DOHH2 (cell line): ENCODE results near the gene GP1BB.
"Not testable (repeated sequence)": the region's sequence is repeated elsewhere in the genome, so short reads cannot be mapped to it uniquely, and the experiment has no call there.

Source experiments
- H3F3A ChIP-seq: fragments of 200-600 bp; sonication (generic), shearing (Covaris generic); 2 replicates; pipeline ENCODE4 v1.6.0; 2016; ENCODE audit warnings: antibody characterized with exemption, mild to moderate bottlenecking; ENCODE audit not compliant: control insufficient read depth, insufficient read depth
- H3K27ac ChIP-seq: fragments of 200-600 bp; sonication (generic); 2 replicates; pipeline ENCODE4 v1.5.1; 2014; ENCODE audit warnings: low read depth, mild to moderate bottlenecking, low read length, moderate library complexity
- H3K27me3 ChIP-seq: fragments of 200-600 bp; sonication (generic); 2 replicates; pipeline ENCODE4 v1.6.1; 2014; ENCODE audit warnings: mild to moderate bottlenecking, low read length, mixed read lengths; ENCODE audit not compliant: control insufficient read depth
- H3K36me3 ChIP-seq: fragments of 200-600 bp; sonication (generic); 2 replicates; pipeline ENCODE4 v1.6.1; 2014; ENCODE audit warnings: mild to moderate bottlenecking, low read length, moderate library complexity, mixed read lengths; ENCODE audit not compliant: control insufficient read depth
- H3K4me1 ChIP-seq: fragments of 200-600 bp; sonication (generic); 2 replicates; pipeline ENCODE4 v1.6.1; 2014; ENCODE audit warnings: mild to moderate bottlenecking, low read length, mixed read lengths; ENCODE audit not compliant: control insufficient read depth
- H3K4me2 ChIP-seq: fragments of 200-600 bp; sonication (generic); 2 replicates; pipeline ENCODE4 v1.6.0; 2014; ENCODE audit warnings: mild to moderate bottlenecking, low read length, moderate library complexity
- H3K4me3 ChIP-seq: fragments of 200-600 bp; sonication (generic); 2 replicates; pipeline ENCODE4 v1.5.1; 2014; ENCODE audit warnings: mild to moderate bottlenecking, low read length, mixed read lengths
- H3K79me2 ChIP-seq: fragments of 200-600 bp; sonication (generic); 2 replicates; pipeline ENCODE4 v1.6.1; 2014; ENCODE audit warnings: mild to moderate bottlenecking, low read length, mixed read lengths; ENCODE audit not compliant: control insufficient read depth
- H3K9me2 ChIP-seq: fragments of 200-600 bp; sonication (generic); replicated peaks from 2 replicates; pipeline ENCODE4 v1.6.1; 2014; ENCODE audit warnings: mild to moderate bottlenecking, low read length, mixed read lengths; ENCODE audit not compliant: control insufficient read depth
- H3K9me3 ChIP-seq: fragments of 200-600 bp; sonication (generic); 2 replicates; pipeline ENCODE4 v1.6.1; 2014; ENCODE audit warnings: antibody characterized with exemption, low read length, mixed read lengths; ENCODE audit not compliant: control insufficient read depth, insufficient read depth
- H4K20me1 ChIP-seq: fragments of 200-600 bp; sonication (generic); 2 replicates; pipeline ENCODE4 v1.6.0; 2014; ENCODE audit warnings: low read depth, mild to moderate bottlenecking, antibody characterized with exemption, low read length, moderate library complexity; ENCODE audit not compliant: control insufficient read depth, insufficient read depth
- EZH2phosphoT487 ChIP-seq: fragments of 200-600 bp; sonication (generic); IDR thresholded peaks from 2 replicates; pipeline ENCODE4 v1.6.1; 2017; ENCODE audit warnings: borderline replicate concordance, mild to moderate bottlenecking, antibody characterized with exemption, low read length, moderate library complexity, mixed read lengths
- TF ChIP-seq, protein P1 (sequence below): fragments of 200-600 bp; sonication (generic); IDR thresholded peaks from one replicate; pipeline ENCODE4 v1.5.1; 2014; ENCODE audit warnings: antibody characterized with exemption, mild to moderate bottlenecking, low read depth, low read length; ENCODE audit not compliant: poor library complexity, severe bottlenecking

GP1BB gene

GRCh38 chr22:19724927-19725661, 1.8 kb downstream of the GP1BB start:
- Histone ChIP-seq H3K4me3 (no peak overlapping the region), H3K9me3 (no peaks in the 10 kb centered on the region), H3K4me1 (no peaks in the 10 kb centered on the region), H3K27me3 (peaks cover 3% of the 10 kb centered on the region), H3K27ac (no peak overlapping the region), H3K36me3 (no peaks in the 10 kb centered on the region), H3K4me2 (no peak overlapping the region), H3F3A (no peaks in the 10 kb centered on the region), H3K9me2 (no peaks in the 10 kb centered on the region), H3K79me2 (no peaks in the 10 kb centered on the region), H4K20me1 (no peaks in the 10 kb centered on the region)
- TF ChIP-seq, protein P1, sequence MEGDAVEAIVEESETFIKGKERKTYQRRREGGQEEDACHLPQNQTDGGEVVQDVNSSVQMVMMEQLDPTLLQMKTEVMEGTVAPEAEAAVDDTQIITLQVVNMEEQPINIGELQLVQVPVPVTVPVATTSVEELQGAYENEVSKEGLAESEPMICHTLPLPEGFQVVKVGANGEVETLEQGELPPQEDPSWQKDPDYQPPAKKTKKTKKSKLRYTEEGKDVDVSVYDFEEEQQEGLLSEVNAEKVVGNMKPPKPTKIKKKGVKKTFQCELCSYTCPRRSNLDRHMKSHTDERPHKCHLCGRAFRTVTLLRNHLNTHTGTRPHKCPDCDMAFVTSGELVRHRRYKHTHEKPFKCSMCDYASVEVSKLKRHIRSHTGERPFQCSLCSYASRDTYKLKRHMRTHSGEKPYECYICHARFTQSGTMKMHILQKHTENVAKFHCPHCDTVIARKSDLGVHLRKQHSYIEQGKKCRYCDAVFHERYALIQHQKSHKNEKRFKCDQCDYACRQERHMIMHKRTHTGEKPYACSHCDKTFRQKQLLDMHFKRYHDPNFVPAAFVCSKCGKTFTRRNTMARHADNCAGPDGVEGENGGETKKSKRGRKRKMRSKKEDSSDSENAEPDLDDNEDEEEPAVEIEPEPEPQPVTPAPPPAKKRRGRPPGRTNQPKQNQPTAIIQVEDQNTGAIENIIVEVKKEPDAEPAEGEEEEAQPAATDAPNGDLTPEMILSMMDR, result no peak
- TF ChIP-seq EZH2phosphoT487, result no peak

DNA sequence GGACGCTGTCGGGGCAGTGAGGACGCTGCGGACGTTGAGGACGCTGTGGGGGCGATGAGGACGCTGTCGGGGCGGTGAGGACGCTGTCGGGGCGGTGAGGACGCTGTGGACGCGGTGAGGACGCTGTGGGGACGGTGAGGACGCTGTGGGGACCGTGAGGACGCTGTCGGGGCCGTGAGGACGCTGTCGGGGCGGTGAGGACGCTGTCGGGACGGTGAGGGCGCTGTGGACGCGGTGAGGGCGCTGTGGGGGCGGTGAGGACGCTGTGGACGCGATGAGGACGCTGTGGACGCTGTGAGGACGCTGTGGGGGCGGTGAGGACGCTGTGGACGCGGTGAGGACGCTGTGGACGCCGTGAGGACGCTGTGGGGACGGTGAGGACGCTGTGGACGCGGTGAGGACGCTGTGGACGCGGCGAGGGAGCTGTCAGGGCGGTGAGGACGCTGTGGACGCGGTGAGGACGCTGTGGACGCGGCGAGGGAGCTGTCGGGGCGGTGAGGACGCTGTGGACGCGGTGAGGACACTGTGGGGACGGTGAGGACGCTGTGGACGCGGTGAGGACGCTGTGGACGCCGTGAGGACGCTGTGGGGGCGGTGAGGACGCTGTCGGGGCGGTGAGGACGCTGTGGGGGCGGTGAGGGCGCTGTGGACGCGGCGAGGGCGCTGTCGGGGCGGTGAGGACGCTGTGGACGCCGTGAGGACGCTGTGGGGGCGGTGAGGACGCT, 2.9 kb downstream of the GP1BB start:
- not testable (repeated sequence) for H4K20me1 ChIP-seq, H3K27me3 ChIP-seq, H3K9me2 ChIP-seq, H3K4me3 ChIP-seq, H3K4me2 ChIP-seq, H3F3A ChIP-seq, H3K79me2 ChIP-seq, H3K27ac ChIP-seq, H3K36me3 ChIP-seq, H3K9me3 ChIP-seq, H3K4me1 ChIP-seq

DNA sequence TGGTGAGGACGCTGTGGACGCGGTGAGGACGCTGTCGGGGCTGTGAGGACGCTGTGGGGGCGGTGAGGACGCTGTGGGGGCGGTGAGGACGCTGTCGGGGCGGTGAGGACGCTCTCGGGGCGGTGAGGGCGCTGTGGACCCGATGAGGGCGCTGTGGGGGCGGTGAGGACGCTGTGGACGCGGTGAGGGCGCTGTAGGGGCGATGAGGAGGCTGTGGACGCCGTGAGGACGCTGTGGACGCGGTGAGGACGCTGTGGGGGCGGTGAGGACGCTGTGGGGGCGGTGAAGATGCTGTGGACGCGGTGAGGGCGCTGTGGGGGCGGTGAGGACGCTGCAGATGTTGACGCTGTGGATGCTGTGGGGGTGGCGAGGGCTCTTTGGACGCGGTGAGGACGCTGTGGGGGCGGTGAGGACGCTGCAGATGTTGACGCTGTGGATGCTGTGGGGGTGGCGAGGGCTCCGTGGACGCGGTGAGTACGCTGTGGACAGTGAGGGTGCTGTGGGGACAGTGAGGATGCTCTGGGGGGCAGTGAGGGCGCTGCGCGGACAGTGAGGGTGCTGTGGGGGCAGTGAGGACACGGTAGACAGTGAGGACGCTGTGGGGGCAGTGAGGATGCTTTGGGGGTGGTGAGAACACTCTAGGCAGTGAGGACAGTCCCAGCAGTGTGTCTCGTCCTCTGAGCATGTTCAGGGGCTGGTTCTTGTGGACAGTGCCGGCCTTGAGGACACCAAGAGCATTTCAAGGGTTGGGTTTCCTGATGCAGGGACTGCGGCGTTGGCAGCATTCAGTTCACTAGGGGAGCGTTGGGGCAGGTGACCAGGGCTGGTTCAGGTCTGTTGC, 4.2 kb downstream of the GP1BB start:
- no peaks in the 10 kb centered on the region for H3K9me2 ChIP-seq
- H3K27me3 ChIP-seq, result peaks cover 3% of the 10 kb centered on the region
- H3K9me3 ChIP-seq, result no peaks in the 10 kb centered on the region
- no peak overlapping the region for H3K4me2 ChIP-seq
- H4K20me1 ChIP-seq, result no peaks in the 10 kb centered on the region
- TF ChIP-seq EZH2phosphoT487, result no peak
- TF ChIP-seq, protein P1, result no peak
- H3K79me2 ChIP-seq, result no peaks in the 10 kb centered on the region
- no peak overlapping the region for H3K27ac ChIP-seq
- no peak overlapping the region for H3K4me3 ChIP-seq
- H3F3A ChIP-seq, result no peaks in the 10 kb centered on the region
- peaks cover 5% of the 10 kb centered on the region for H3K4me1 ChIP-seq
- no peaks in the 10 kb centered on the region for H3K36me3 ChIP-seq
